ENCODE measurements around the gene MMD.
"Not testable (repeated sequence)": the region's sequence is repeated elsewhere in the genome, so short reads cannot be mapped to it uniquely, and the experiment has no call there.

Gene MMD

GRCh38 chr17:55444471-55445441, 23.1 kb upstream of the MMD start:
- DNase-seq (ENCODE audit: low read depth in 2 of 2), result no peak

GRCh38 chr17:55443904-55444303, 22.3 kb upstream of the MMD start:
- DNase-seq (ENCODE audit: low read depth in 2 of 2), result no peak

GRCh38 chr17:55442953-55443683, 21.5 kb upstream of the MMD start:
- no peak for DNase-seq (ENCODE audit: low read depth in 2 of 2)

GRCh38 chr17:55442462-55442861, 20.8 kb upstream of the MMD start:
- no peak for DNase-seq (ENCODE audit: low read depth in 2 of 2)

GRCh38 chr17:55441544-55441943, 19.9 kb upstream of the MMD start:
- no peak for DNase-seq (ENCODE audit: low read depth in 2 of 2)

GRCh38 chr17:55440391-55440790, 18.8 kb upstream of the MMD start:
- DNase-seq (ENCODE audit: low read depth in 2 of 2), result no peak

GRCh38 chr17:55437159-55437605, 15.5 kb upstream of the MMD start:
- DNase-seq (ENCODE audit: low read depth in 2 of 2), result no peak

- DNase-seq (ENCODE audit: low read depth in 2 of 2), result no peak
These were observed 14.9 kb upstream of the MMD start for GRCh38 chr17:55436224-55437158.

GRCh38 chr17:55435408-55435807, 13.8 kb upstream of the MMD start:
- no peak for DNase-seq (ENCODE audit: low read depth in 2 of 2)

- DNase-seq (ENCODE audit: low read depth in 2 of 2), result no peak
These were observed 13.1 kb upstream of the MMD start for GRCh38 chr17:55434721-55435120.

GRCh38 chr17:55433629-55434422, 12.2 kb upstream of the MMD start:
- DNase-seq (ENCODE audit: low read depth in 2 of 2), result no peak

- DNase-seq (ENCODE audit: low read depth in 2 of 2), result no peak
These were observed 11.5 kb upstream of the MMD start for GRCh38 chr17:55433029-55433628.

GRCh38 chr17:55432358-55433028, 10.9 kb upstream of the MMD start:
- DNase-seq (ENCODE audit: low read depth in 2 of 2), result no peak

GRCh38 chr17:55431914-55432313, 10.3 kb upstream of the MMD start:
- DNase-seq (ENCODE audit: low read depth in 2 of 2), result not testable (repeated sequence)

- no peak for DNase-seq (ENCODE audit: low read depth in 2 of 2)
These were observed 9.1 kb upstream of the MMD start for GRCh38 chr17:55430541-55431288.

- DNase-seq (ENCODE audit: low read depth in 2 of 2), result no peak
These were observed 5.9 kb upstream of the MMD start for GRCh38 chr17:55427587-55427882.

- no peak for DNase-seq (ENCODE audit: low read depth in 2 of 2)
These were observed 5.4 kb upstream of the MMD start for GRCh38 chr17:55426851-55427586.

GRCh38 chr17:55424893-55425540, 3.4 kb upstream of the MMD start:
- DNase-seq (ENCODE audit: low read depth in 2 of 2), result no peak
